Panc1 (cell line): ENCODE data around the gene CSF1.

Source experiments
- TF ChIP-seq, protein P1 (sequence below): fragments of 450-650 bp; IDR thresholded peaks from 2 replicates; pipeline ENCODE4 v1.5.1; 2017; ENCODE audit warnings: mild to moderate bottlenecking
- TF ChIP-seq, protein P2 (sequence below), 2 experiments: IDR thresholded peaks; 2 replicates each; pipeline ENCODE4 v1.6.1; 2011 to 2012; ENCODE audit warnings: low read depth in 2 of 2, control low read depth in 1 of 2, low read length in 1 of 2, mild to moderate bottlenecking in 1 of 2, moderate library complexity in 1 of 2; ENCODE audit not compliant: insufficient read depth in 1 of 2

DNA sequence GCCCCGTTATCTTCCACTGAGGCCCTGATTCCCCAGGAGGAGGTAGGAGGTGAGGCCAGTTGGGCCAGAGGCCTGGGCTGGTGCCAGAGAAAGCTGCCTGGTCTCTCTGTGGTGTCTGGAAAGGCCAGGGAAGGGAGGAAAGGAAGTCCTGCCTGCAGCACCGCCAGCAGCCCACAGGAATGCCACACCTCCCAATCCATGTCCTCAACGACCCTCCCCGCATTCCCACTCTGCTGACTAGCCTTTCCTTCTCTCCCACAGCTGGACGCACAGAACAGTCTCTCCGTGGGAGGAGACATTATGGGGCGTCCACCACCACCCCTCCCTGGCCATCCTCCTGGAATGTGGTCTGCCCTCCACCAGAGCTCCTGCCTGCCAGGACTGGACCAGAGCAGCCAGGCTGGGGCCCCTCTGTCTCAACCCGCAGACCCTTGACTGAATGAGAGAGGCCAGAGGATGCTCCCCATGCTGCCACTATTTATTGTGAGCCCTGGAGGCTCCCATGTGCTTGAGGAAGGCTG lies 18.0 kb downstream of the CSF1 start:
- TF ChIP-seq, protein P1, sequence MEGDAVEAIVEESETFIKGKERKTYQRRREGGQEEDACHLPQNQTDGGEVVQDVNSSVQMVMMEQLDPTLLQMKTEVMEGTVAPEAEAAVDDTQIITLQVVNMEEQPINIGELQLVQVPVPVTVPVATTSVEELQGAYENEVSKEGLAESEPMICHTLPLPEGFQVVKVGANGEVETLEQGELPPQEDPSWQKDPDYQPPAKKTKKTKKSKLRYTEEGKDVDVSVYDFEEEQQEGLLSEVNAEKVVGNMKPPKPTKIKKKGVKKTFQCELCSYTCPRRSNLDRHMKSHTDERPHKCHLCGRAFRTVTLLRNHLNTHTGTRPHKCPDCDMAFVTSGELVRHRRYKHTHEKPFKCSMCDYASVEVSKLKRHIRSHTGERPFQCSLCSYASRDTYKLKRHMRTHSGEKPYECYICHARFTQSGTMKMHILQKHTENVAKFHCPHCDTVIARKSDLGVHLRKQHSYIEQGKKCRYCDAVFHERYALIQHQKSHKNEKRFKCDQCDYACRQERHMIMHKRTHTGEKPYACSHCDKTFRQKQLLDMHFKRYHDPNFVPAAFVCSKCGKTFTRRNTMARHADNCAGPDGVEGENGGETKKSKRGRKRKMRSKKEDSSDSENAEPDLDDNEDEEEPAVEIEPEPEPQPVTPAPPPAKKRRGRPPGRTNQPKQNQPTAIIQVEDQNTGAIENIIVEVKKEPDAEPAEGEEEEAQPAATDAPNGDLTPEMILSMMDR, result no peak
- TF ChIP-seq, protein P2, sequence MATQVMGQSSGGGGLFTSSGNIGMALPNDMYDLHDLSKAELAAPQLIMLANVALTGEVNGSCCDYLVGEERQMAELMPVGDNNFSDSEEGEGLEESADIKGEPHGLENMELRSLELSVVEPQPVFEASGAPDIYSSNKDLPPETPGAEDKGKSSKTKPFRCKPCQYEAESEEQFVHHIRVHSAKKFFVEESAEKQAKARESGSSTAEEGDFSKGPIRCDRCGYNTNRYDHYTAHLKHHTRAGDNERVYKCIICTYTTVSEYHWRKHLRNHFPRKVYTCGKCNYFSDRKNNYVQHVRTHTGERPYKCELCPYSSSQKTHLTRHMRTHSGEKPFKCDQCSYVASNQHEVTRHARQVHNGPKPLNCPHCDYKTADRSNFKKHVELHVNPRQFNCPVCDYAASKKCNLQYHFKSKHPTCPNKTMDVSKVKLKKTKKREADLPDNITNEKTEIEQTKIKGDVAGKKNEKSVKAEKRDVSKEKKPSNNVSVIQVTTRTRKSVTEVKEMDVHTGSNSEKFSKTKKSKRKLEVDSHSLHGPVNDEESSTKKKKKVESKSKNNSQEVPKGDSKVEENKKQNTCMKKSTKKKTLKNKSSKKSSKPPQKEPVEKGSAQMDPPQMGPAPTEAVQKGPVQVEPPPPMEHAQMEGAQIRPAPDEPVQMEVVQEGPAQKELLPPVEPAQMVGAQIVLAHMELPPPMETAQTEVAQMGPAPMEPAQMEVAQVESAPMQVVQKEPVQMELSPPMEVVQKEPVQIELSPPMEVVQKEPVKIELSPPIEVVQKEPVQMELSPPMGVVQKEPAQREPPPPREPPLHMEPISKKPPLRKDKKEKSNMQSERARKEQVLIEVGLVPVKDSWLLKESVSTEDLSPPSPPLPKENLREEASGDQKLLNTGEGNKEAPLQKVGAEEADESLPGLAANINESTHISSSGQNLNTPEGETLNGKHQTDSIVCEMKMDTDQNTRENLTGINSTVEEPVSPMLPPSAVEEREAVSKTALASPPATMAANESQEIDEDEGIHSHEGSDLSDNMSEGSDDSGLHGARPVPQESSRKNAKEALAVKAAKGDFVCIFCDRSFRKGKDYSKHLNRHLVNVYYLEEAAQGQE (IDR thresholded peaks at IDR 0.05; ENCODE audit: insufficient read depth in 1 of 2, low read depth in 2 of 2, low read length in 1 of 2), result no peak
